Activated naive CD8-positive, alpha-beta T cell treated with anti-CD3 and anti-CD28 coated beads, Interleukin-2, amount 10 ng/mL, durations not matched to agents 7 days and 5 days (primary cell): ENCODE data around the gene BOK. TPM values are rescaled to one million over a fixed set of nuclear protein-coding genes. Genes with fewer than 3 reads are reported as not detected.

Source experiments
- ATAC-seq: fragments of 150-1000 bp; cut with Tn5 transposase; one replicate; pipeline ENCODE4 v1.10.0; 2021; ENCODE audit warnings: low read depth, moderate library complexity
- POLR2A ChIA-PET: fragments of 350-600 bp; sonication (Branson Sonifier 250); formaldehyde crosslinking; loops from one replicate; lab custom pipeline; 2021; ENCODE audit warnings: antibody characterized with exemption; lab: Charles Lee
- DNase-seq: peaks from one replicate; pipeline ENCODE4 v3.0.0; 2021
- H3K27ac Mint-ChIP-seq: one replicate; pipeline ENCODE4 v1.8.0; 2022; ENCODE audit warnings: mild to moderate bottlenecking, mixed read lengths
- H3K27me3 Mint-ChIP-seq: one replicate; pipeline ENCODE4 v1.8.0; 2022; ENCODE audit warnings: mild to moderate bottlenecking, moderate library complexity, mixed read lengths
- H3K36me3 Mint-ChIP-seq: one replicate; pipeline ENCODE4 v1.8.0; 2021; ENCODE audit warnings: mild to moderate bottlenecking, mixed read lengths
- H3K4me1 Mint-ChIP-seq: one replicate; pipeline ENCODE4 v1.8.0; 2021; ENCODE audit warnings: mixed read lengths
- H3K4me3 Mint-ChIP-seq: one replicate; pipeline ENCODE4 v1.8.0; 2022; ENCODE audit warnings: mild to moderate bottlenecking, moderate library complexity, mixed read lengths
- H3K9me3 Mint-ChIP-seq: one replicate; pipeline ENCODE4 v1.8.0; 2021; ENCODE audit warnings: mixed read lengths
- total RNA-seq, 2 experiments: library from RNA; stranded (reverse); gene quantifications; one replicate each; pipeline ENCODE4 v1.2.3, GENCODE V29; 2021

Gene BOK
- total RNA-seq, 2 experiments from 2014 or later: not detected

DNA sequence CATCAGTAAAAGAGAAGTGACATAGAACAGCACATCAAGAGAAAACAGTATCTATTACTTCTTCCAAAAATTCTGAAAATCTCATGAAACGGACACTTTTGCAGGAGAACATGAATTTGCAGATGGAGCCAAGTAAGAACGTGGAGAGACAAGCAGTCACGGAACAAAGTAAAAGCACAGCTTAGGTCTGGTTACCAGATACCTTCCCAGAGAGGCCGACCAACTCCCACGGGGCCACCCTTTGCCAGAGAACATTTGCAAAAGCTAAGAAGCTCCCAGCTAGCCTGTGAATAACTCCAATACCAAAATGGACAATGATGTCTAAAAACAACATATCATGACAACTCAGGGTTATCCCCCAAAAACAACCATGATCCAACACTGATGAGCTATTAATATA, 39.5 kb downstream of the BOK start:
- Mint-ChIP-seq H3K4me3 (no peak overlapping the region), H3K27me3 (no peaks in the 10 kb centered on the region), H3K36me3 (peaks cover 18% of the 10 kb centered on the region), H3K9me3 (no peaks in the 10 kb centered on the region), H3K27ac (no peak overlapping the region), H3K4me1 (no peaks in the 10 kb centered on the region)
- POLR2A ChIA-PET: interaction anchor here (0.7 kb wide), 1 partner anchor 39 kb away, joined by 3 read pairs; the partner anchor contains the start of gene THAP4
- DNase-seq (no peak), ATAC-seq (no peak)

DNA sequence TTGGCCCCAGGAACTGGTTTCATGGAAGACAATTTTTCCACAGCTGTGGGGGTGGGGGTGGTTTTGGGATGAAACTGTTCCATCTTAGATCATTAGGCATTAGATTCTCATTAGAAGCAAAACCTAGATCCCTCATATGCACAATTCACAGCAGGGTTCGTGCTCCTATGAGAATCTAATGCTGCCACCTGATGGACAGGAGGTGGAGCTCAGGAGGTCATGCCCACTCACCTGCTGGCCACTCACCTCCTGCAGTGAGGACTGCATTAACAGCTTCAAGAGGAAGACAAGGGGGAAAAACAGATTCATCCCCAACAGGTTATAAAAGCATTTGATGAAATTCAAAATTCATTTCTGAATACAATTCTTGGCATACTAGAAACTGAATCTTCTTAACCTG, 39.9 kb downstream of the BOK start:
- Mint-ChIP-seq H3K27ac (no peak overlapping the region), H3K27me3 (no peaks in the 10 kb centered on the region), H3K36me3 (peaks cover 18% of the 10 kb centered on the region), H3K4me3 (no peak overlapping the region), H3K9me3 (no peaks in the 10 kb centered on the region), H3K4me1 (no peaks in the 10 kb centered on the region)
- no peak for DNase-seq
- POLR2A ChIA-PET: interaction anchor here (0.7 kb wide), 1 partner anchor 39 kb away, joined by 3 read pairs; the partner anchor contains the start of gene THAP4
- no peak for ATAC-seq

DNA sequence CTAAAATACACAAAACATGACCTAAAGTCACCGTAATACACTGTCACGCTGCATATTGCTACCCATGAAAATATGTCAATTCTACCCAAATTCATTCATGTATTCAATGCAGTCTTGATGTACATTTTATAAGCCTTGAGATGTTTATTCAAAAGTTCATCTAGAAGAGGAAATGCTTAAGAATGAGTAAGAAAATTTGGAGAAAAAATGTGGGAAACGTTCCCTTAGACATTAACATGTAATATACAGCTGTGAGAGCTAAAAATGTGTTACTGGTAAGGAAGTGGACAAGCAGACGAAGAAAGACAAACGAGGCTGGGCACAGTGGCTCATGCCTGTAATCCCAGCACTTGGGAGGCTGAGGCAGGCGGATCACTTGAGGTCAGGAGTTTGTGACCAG, 41.1 kb downstream of the BOK start:
- H3K4me1 Mint-ChIP-seq: no peaks in the 10 kb centered on the region
- H3K9me3 Mint-ChIP-seq: no peaks in the 10 kb centered on the region
- H3K36me3 Mint-ChIP-seq: peaks cover 18% of the 10 kb centered on the region
- DNase-seq (no peak), ATAC-seq (no peak)
- H3K4me3 Mint-ChIP-seq: no peak overlapping the region
- H3K27ac Mint-ChIP-seq: no peak overlapping the region
- POLR2A ChIA-PET: interaction anchor here (0.6 kb wide), 1 partner anchor 145 kb away, joined by 3 read pairs; no protein-coding TSS in a partner anchor
- H3K27me3 Mint-ChIP-seq: no peaks in the 10 kb centered on the region

DNA sequence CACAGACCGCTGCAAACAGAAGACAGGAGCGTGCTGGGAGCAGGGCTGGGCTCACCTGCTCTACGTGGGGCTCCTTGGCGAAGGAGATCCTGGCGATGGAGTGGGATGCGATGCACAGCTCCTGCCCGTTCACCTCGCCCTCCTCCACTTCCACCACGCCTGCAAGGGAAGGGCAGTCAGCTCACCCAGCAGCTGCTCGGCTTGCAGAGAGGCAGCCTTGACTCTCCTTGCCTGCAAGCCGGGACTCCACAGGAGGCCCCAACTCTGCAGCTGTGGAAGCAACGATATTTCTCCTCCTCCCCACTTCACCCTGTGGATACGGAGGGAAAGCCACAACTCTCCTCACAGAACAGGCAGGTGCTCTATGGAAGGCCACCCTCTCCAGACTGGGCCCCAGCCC, 43.3 kb downstream of the BOK start:
- peaks cover 19% of the 10 kb centered on the region for H3K36me3 Mint-ChIP-seq
- H3K27me3 Mint-ChIP-seq: no peaks in the 10 kb centered on the region
- no peaks in the 10 kb centered on the region for H3K9me3 Mint-ChIP-seq
- no peaks in the 10 kb centered on the region for H3K4me1 Mint-ChIP-seq
- no peak for ATAC-seq
- DNase-seq: no peak
- POLR2A ChIA-PET: no interaction called here
- no peak overlapping the region for H3K4me3 Mint-ChIP-seq
- H3K27ac Mint-ChIP-seq: no peak overlapping the region

DNA sequence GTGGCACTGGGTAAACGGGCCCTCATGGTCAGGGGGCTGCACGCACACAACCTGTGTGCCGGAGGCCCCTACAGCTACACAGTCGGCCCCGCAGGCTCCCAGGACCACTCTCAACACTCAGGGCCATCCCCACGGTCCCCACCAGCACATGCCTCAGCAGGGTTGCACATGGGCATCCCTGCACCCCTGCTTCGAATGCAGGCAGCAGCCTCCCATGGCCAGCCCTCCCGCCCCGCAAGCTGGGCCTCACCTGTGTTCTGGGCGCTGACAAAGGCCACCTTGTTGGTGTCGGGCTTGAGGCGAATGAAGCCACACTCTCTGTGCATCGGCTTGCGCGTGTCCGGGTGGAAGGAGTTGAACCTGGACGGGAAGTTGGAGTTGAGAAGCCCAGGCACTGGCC, 44.2 kb downstream of the BOK start:
- no peak overlapping the region for H3K4me3 Mint-ChIP-seq
- DNase-seq (no peak), ATAC-seq (no peak)
- POLR2A ChIA-PET: no interaction called here
- no peaks in the 10 kb centered on the region for H3K4me1 Mint-ChIP-seq
- no peaks in the 10 kb centered on the region for H3K9me3 Mint-ChIP-seq
- H3K27me3 Mint-ChIP-seq: no peaks in the 10 kb centered on the region
- peaks cover 16% of the 10 kb centered on the region for H3K36me3 Mint-ChIP-seq
- no peak overlapping the region for H3K27ac Mint-ChIP-seq

DNA sequence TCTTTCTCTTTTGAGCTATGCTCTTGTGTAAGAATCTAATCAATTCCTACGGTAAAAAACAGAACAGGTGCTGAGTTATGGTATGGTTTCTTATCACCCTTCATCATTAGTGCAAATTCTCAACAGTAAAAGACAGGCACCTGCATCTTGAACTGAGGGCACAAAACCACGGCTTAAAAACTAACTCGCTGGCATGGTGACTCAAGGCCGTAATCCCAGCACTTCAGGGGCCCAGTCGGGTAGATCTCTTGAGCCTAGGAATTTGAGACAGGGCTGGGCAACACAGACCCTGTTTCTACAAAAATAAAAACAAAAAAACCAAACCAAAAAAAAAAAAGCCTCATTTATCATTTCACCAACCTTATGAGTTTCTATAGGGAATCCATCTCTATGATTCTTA, 45.1 kb downstream of the BOK start:
- peaks cover 14% of the 10 kb centered on the region for H3K36me3 Mint-ChIP-seq
- H3K27me3 Mint-ChIP-seq: no peaks in the 10 kb centered on the region
- no peak overlapping the region for H3K4me3 Mint-ChIP-seq
- ATAC-seq (no peak), DNase-seq (no peak)
- peaks cover 4% of the 10 kb centered on the region for H3K4me1 Mint-ChIP-seq
- POLR2A ChIA-PET: no interaction called here
- H3K9me3 Mint-ChIP-seq: no peaks in the 10 kb centered on the region
- no peak overlapping the region for H3K27ac Mint-ChIP-seq

DNA sequence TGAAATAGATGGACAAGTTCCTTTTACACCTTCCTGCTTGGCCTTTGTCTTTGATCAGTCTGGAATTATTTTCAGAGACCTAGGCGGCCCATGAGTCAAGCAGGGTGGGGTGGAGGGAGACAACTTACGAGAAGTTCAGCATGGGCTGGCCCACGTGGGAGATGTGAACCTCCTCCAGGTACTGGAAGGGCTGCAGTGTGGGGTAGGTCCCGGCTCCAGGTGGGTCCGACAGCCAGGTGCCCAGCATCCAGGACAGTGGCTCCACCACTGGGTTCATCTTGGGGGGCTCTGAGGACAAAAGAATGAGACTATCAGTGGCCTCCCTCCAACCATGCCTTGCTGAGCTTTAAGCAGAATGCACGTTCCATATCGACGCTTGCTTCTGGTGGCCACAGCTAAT, 47.6 kb downstream of the BOK start:
- H3K4me3 Mint-ChIP-seq: no peak overlapping the region
- no peak for DNase-seq
- H3K27me3 Mint-ChIP-seq: no peaks in the 10 kb centered on the region
- H3K36me3 Mint-ChIP-seq: peaks cover 11% of the 10 kb centered on the region
- ATAC-seq: no peak
- no peak overlapping the region for H3K27ac Mint-ChIP-seq
- H3K9me3 Mint-ChIP-seq: no peaks in the 10 kb centered on the region
- POLR2A ChIA-PET: no interaction called here
- peaks cover 11% of the 10 kb centered on the region for H3K4me1 Mint-ChIP-seq

DNA sequence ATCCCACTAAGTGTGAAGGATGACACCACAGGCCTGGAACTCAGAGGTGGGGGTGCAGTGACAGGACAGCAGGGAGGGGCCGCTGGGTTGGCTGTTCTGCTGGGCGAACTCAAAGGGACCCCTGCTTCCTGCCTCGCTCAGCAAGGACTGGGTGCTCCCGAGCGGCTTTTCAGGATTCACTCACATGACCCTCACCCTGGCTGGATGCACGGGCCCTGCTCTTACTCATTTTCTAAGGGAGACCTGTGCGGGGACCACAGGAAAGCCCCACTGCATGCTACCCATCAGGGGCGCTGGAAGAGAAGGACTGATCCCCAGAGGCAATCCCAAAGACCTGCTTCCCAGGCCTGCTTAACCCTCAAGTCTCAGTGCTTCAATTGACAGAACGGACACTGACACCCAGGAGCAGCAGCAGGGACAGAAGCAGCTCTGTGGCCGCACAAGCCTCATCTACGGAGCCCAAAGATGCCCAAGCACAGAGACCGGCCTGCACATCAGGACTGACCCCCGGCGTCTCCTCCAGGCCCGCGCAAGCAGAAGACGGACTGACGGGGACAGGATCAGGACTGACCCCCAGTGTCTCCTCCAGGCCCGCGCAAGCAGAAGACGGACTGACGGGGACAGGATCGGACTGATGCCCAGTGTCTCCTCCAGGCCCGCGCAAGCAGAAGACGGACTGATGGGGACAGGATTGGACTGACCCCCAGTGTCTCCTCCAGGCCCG, 48.8 kb downstream of the BOK start:
- POLR2A ChIA-PET: no interaction called here
- Mint-ChIP-seq H3K9me3 (no peaks in the 10 kb centered on the region), H3K36me3 (peaks cover 5% of the 10 kb centered on the region), H3K4me3 (no peak overlapping the region), H3K4me1 (peaks cover 11% of the 10 kb centered on the region), H3K27me3 (no peaks in the 10 kb centered on the region), H3K27ac (no peak overlapping the region)
- DNase-seq (no peak), ATAC-seq (no peak)

DNA sequence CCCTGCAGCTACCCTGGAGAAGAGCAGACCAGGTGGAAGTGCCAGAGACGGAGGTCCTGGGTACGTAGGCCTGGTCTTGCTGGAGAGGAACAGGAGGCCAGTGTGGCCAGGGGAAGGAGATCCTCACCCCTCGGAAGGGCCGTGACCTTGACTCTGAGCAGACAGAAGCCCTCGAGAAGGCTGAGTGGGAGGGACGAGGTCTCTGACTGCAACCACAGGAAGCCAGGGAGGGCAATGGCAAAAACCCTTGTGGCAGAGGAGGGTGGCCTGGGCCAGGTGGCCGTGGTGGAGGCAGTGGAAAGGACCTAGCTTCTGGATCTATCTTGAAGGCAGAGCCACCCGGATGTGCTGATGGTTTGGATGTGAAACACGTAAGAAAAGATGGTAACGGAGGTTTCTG, 50.3 kb downstream of the BOK start:
- peak overlapping the region; percentile 26 for H3K27ac Mint-ChIP-seq
- ATAC-seq: no peak
- POLR2A ChIA-PET: interaction anchor here (1.2 kb wide), 1 partner anchor 9 kb away, joined by 3 read pairs; no protein-coding TSS in a partner anchor
- H3K36me3 Mint-ChIP-seq: peaks cover 5% of the 10 kb centered on the region
- no peak for DNase-seq
- H3K27me3 Mint-ChIP-seq: no peaks in the 10 kb centered on the region
- no peaks in the 10 kb centered on the region for H3K9me3 Mint-ChIP-seq
- H3K4me3 Mint-ChIP-seq: peak overlapping the region; percentile 67
- H3K4me1 Mint-ChIP-seq: peaks cover 11% of the 10 kb centered on the region

DNA sequence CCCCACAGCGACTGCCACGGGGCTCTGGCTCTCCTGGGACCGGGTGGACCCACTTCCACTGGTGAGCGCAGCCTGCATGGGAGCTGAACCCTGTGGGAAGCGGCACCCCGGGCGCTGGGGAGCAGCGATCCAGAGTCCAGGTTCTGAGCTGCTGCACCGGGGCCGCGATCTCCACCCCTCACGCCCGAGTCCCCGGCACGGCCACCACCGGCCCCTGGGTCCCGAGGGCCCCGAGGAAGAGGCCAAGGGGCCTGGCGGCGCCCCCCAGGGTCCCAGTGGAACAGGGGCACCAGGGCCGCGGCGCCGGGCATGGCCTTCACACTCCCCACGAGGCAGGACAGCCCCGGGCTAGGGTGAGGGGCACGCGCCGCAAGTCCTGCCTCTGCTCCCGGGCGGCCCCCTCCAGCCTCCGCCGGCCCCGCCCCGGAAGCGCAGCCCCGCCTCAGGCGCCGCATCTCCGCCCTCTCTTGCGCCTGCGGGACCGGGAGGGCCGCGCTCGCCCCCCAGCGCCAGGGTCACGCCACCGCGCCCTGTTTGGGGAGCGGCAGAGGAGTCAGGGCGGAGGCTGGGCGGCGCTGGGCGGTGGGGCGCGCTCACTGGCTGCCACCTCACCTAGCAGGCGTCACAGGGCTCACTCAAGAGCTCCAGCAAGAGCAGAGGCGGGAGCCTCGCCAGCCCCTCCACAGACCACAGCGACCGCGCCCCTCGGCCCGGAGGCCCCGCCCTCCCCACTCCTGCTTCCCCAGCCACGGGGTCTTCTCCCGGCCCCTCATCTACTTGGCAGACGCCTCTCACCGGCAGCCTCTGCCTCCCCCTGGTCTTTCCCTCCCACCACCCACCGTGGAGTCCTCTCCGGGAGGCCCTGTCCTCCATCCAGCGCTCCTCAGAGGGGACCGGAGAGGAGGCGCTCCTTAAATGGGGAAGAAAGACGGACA, 51.6 kb downstream of the BOK start:
- DNase-seq: peak; percentile 97
- Mint-ChIP-seq H3K9me3 (no peaks in the 10 kb centered on the region), H3K27ac (peak overlapping the region; percentile 83), H3K4me3 (peak overlapping the region; percentile 67), H3K4me1 (peaks cover 14% of the 10 kb centered on the region), H3K27me3 (no peaks in the 10 kb centered on the region), H3K36me3 (peaks cover 5% of the 10 kb centered on the region)
- POLR2A ChIA-PET: interaction anchor here (0.7 to 2.1 kb wide), 3 partner anchors 7 to 226 kb away, joined by 3 to 5 read pairs (median 4); partner anchors contain the start of gene ATG4B
- ATAC-seq: peak; percentile 98

DNA sequence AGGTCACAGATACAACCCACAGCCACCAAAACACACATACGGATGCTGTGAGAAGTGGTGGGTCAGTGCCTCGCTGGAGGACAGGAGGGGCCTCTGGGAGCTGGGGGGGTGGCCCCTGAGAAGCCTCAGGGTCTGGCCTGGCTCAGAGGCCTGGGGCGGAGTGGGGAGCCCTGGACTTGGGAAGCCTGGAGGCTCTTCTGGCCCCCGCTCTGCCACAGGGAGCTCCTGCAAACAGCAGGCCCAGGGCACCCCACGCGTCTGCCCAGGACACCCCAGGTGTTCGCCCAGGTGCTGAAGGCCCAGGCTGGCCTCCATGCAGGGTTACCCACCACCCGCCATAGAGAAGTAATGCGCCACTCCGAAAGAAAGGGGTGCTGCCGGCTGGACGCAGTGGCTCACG, 52.5 kb downstream of the BOK start:
- H3K36me3 Mint-ChIP-seq: peaks cover 5% of the 10 kb centered on the region
- POLR2A ChIA-PET: interaction anchor here (2.1 kb wide), 1 partner anchor 27 kb away, joined by 5 read pairs; the partner anchor contains the start of gene ATG4B
- H3K9me3 Mint-ChIP-seq: no peaks in the 10 kb centered on the region
- H3K4me3 Mint-ChIP-seq: no peak overlapping the region
- peaks cover 17% of the 10 kb centered on the region for H3K4me1 Mint-ChIP-seq
- H3K27ac Mint-ChIP-seq: peak overlapping the region; percentile 83
- DNase-seq: no peak
- no peak for ATAC-seq
- H3K27me3 Mint-ChIP-seq: no peaks in the 10 kb centered on the region

DNA sequence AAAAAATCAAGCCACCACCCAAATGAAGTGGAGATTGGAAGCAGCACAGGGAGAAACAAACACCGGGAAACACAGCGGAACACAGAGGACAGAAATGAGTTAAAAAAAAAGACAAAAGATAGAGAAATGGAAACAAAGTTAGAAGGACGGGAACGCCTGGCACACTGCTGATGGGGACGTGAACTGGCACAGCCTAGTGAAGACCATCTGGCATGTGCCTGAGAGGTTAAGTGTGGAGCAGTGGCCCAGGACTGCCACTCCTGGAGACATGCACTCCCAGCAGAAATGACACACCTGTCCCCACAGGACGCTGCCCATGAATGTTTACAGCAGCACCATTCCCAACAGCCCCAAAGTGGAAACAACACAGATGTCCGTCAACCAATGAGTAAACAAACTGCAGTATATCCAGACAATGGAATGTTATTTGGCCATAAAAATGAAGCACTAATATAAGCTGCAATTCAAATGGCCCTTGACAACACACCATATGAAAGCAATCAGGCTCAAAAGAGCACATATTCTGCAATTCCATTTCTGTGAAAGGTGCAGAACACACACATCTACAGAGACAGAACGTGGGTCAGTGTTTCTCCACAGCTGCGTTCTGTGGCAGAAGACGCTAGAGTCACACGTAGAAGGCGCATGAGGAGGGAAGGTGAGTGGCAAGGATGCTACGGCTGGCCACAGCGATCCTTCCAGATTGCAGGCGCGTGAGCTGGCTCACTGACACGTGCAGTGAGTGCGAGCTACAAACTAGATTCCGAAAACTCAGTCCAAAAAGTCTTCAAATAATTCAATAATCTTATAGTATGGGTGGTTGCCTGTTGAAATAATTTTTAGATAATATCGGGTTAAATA, 53.8 kb downstream of the BOK start:
- DNase-seq (no peak), ATAC-seq (no peak)
- Mint-ChIP-seq H3K27ac (peak overlapping the region; percentile 2), H3K4me1 (peaks cover 19% of the 10 kb centered on the region), H3K27me3 (no peaks in the 10 kb centered on the region), H3K9me3 (no peaks in the 10 kb centered on the region), H3K4me3 (no peak overlapping the region), H3K36me3 (peaks cover 3% of the 10 kb centered on the region)
- POLR2A ChIA-PET: no interaction called here
